Endometrial microvascular endothelial cells (primary cell): ENCODE results near the gene FLACC1. TPM values are rescaled to one million over a fixed set of nuclear protein-coding genes. Genes with fewer than 3 reads are reported as not detected.
"Not testable (repeated sequence)": the region's sequence is repeated elsewhere in the genome, so short reads cannot be mapped to it uniquely, and the experiment has no call there.

Experiments
- in situ Hi-C: cut with HindIII; loops from 2 replicates; pipeline ENCODE4 v1.10.0; 2017; ENCODE audit warnings: low sequenced_read_pairs, low pct_unique_long_range_greater_than_20kb; ENCODE audit errors: inconsistent ontology term
- total RNA-seq: library from RNA; depleted of rRNA; stranded (reverse); fragments of >200 nt; gene quantifications from one replicate; pipeline ENCODE4 v1.2.3, GENCODE V29; 2015; ENCODE audit errors: inconsistent ontology term

FLACC1 gene
- total RNA-seq, 1 donor from 2014 or later = not detected

- in situ Hi-C loops = no loop called here
Observed at GRCh38 chr2:201298462-201299052, 58.6 kb downstream of the FLACC1 start.

DNA sequence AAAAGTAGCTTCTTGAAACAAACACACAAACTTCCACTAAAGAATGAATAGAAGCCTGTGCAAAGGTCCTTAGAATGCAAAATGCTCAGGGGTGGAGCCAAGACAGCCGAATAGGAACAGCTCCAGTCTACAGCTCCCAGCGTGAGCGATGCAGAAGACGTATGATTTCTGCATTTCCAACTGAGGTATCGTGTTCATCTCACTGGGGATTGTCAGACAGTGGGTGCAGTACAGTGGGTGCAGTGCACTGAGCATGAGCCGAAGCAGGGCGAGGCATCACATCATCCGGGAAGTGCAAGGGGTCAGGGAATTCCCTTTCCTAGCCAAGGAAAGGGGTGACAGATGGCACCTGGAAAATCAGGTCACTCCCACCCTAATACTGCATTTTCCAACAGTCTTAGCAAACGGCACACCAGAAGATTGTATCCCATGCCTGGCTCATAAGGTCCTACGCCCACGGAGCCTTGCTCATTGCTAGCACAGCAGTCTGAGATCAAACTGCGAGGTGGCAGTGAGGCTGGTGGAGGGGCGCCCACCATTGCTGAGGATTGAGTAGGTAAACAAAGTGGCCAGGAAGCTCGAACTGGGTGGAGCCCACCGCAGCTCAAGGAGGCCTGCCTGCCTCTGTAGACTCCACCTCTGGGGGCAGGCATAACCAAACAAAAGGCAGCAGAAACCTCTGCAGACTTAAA, 66.5 kb downstream of the FLACC1 start:
- in situ Hi-C loops = not testable (repeated sequence)

DNA sequence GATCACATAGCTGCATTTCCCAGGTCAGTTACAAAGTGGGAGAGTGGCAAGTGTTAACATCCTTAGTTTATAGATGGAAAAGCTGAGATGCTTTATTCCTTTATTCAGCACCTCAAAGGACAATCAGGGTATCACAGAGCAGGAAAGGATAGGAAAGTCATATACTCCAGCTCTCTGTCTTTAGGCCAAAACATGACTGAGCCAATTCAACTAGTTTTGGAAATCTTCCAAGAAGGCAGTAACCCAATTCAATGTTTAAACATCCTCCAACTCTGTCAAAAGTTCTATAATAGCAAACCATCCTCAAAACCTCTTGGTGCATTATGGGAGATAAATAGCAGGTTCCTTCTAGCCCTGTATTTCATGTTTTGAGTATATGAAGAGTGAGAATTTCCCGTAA, 71.6 kb downstream of the FLACC1 start:
- in situ Hi-C loops = no loop called here

DNA sequence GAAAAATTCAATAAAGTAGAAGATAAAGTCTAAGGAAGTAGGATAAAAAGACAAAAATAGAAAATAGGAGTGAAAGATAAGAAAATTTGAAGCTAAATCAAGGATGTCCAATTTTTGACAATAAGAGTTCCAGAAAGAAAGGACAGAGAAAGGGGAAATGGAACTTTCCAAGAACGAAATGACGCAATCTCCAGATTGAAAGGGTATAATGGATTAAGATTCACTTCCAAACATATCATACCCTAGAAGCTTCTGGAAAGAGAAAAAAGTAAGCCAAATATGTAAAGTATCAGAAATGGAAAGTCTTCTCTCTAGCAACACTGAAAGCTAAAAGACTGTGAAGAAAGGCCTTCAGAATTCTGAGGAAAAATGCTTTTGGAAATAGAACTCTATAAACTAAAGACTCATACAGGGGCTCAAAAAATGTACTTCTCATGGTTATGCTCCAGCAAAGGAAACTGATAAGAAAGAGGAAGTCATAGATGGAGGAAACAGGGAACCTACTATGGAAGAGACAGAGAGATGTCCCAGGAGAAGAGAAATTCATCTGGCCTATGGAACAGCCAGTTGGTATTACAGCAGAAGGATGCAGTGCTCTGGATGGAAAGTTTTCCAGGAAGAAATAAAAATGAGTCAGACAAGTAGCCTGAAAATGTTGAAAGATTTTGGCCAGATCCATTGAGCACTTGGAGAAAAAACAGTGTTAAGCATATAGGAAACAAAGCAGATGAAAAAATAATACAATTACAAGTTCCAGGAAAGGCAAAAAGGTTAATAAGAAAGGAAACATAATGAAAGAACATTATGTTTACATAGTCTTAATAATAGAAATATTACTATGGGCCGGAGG, 76.7 kb downstream of the FLACC1 start:
- in situ Hi-C loops = no loop called here

GRCh38 chr2:201279079-201279478, 78.1 kb downstream of the FLACC1 start:
- in situ Hi-C loops = no loop called here

GRCh38 chr2:201276511-201276910, 80.6 kb downstream of the FLACC1 start:
- in situ Hi-C loops = no loop called here

- in situ Hi-C loops = no loop called here
Observed at GRCh38 chr2:201275990-201276389, 81.2 kb downstream of the FLACC1 start.

GRCh38 chr2:201275069-201275468, 82.1 kb downstream of the FLACC1 start:
- in situ Hi-C loops = no loop called here

GRCh38 chr2:201273330-201273983, 83.7 kb downstream of the FLACC1 start:
- in situ Hi-C loops = loop anchor here (25.0 kb wide), 1 partner anchor 89 kb away; the partner anchor contains the start of gene FLACC1

DNA sequence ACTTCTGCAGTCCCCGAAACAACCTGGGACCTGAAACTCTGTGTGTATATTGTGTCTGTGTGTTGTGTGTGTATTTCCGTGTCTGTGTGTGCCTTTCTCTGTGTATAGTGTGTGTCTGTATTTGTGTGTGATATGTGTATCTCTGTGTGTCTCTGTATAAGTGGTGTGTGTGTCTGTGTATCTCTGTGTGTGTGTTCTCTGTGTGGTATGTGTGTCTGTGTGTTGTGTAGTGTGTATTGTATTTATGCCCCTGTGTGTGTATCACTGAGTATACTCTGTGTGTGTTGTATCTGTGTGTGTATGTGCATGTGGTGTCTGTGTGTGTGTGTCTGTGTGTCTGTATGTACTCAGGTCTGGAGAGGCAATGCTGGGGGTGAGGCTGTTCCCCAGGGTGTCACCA, 85.2 kb downstream of the FLACC1 start:
- in situ Hi-C loops = loop anchor here (25.0 kb wide), 1 partner anchor 90 kb away; the partner anchor contains the start of gene FLACC1

DNA sequence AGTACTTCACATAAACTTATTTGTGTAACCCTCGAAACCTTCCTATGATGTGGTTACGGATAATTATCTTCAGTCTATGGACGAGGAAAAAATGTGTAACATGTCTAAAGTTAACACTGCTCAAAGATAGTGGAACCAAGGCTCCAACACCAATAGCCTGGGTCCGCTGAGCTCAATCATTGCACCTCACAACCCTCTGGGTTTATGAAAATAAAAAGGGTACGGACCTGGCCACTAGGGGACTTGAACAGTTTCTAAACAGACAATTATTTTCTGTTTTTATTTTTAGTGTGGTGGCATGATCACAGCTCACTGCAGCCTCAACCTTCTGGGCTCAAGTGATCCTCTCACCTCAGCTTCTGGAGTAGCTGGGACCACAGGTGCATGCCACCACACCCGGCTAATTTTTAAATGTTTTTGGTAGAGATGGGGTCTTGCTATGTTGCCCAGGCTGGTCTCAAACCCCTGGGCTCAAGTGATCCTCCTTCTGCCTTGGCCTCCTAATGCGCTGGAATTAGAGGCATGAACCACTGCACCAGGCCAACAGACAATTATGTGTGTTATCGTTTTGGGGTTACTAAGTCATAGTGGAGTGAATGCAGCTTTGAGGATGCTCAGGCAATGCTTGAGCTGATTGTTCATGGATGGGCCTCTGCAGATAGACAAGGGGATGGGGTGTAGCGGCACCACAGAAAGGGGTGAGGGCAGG, 86.7 kb downstream of the FLACC1 start:
- in situ Hi-C loops = loop anchor here (25.0 kb wide), 1 partner anchor 92 kb away; the partner anchor contains the start of gene FLACC1

GRCh38 chr2:201269764-201270163, 87.4 kb downstream of the FLACC1 start:
- in situ Hi-C loops = loop anchor here (25.0 kb wide), 1 partner anchor 93 kb away; the partner anchor contains the start of gene FLACC1

DNA sequence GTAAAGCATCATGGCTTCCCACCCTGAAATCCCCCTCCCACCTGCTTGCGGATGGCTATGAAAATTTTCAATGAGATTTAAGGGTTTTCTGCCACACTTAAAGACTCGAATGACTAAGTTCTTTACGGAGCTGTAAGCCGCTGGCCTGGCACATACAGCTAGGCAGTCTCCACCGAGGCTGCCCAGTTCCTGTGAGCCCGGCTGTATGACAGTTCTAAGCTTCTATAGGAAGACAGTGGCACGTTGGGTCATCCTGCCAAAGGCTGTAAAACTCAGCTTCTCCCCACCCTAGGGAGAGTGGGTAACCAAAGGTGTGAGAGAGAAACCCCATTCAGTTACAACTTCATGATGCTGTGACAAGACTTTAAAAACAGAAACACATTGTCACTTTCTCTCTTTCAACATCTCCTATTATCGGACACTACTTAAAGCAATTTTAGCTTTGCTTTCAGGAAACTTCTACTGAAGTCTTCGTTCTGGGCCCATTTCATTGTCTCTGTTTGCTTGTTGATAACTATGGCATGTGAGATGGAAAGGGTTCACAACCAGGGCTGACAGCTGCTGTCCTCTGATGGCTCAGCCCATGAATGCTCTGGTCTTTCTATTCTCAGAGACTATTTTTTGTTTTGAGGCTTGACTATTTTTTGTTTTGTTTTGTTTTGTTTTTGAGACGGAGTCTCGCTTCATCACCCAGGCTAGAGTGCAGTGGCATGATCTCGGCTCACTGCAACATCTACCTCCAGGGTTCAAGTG, 89.7 kb downstream of the FLACC1 start:
- in situ Hi-C loops = loop anchor here (25.0 kb wide), 1 partner anchor 95 kb away; the partner anchor contains the start of gene FLACC1

GRCh38 chr2:201266629-201267028, 90.5 kb downstream of the FLACC1 start:
- in situ Hi-C loops = loop anchor here (25.0 kb wide), 1 partner anchor 96 kb away; the partner anchor contains the start of gene FLACC1

GRCh38 chr2:201264472-201265173, 92.5 kb downstream of the FLACC1 start:
- in situ Hi-C loops = loop anchor here (25.0 kb wide), 1 partner anchor 98 kb away; the partner anchor contains the start of gene FLACC1

DNA sequence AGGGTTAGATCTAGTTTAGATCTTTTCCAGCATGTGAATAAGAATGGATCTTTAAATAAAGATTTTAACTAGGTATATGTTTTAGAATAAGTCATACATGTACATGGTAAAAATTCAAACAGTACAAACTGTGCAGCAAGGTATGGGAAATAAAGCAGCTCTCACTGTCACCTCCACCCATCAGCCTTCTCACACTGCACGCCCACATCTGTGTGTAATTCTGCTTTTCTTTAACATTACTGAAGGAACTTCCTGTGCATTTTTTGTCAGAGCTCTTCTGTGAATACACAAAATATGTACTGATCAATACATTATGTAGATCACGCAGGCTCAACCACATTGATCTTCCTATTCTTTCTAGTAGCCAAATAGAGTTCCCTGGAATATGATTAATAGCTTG, 93.4 kb downstream of the FLACC1 start:
- in situ Hi-C loops = loop anchor here (25.0 kb wide), 1 partner anchor 99 kb away; the partner anchor contains the start of gene FLACC1

DNA sequence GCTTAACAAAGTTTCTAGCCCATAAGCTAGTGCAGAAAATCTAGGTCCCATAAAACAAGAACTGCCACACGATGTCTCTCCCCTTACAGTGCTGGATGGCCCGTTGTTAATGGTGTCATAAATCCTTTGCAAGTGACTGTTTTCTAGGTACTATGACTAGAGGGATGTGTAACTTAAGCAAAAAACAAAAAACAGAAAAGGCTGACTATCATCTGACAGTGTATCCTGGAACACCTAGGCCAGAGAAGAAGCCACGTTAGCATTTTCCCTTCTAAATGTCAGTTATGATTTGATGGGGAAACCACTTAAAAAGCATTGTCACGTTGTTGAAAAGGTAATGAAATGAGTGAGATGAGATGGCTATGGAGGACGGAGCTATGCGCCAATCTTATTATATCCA, 94.4 kb downstream of the FLACC1 start:
- in situ Hi-C loops = loop anchor here (25.0 kb wide), 1 partner anchor 100 kb away; the partner anchor contains the start of gene FLACC1
